H1 (cell line): Measurements from ENCODE around the gene FOSL1. TPM values are rescaled to one million over a fixed set of nuclear protein-coding genes. Genes with fewer than 3 reads are reported as not detected.

Source experiments
- EZH2 ChIP-seq: fragments of 200-600 bp; sonication (generic); IDR thresholded peaks from 2 replicates; pipeline ENCODE4 v1.7.1; 2012; ENCODE audit warnings: low read depth, mild to moderate bottlenecking, moderate library complexity, low read length, inconsistent platforms; ENCODE audit not compliant: severe bottlenecking
- KDM4A ChIP-seq: IDR thresholded peaks from one replicate; pipeline ENCODE4 v1.7.1; 2012; ENCODE audit warnings: low read depth, mild to moderate bottlenecking, moderate library complexity, low read length, inconsistent platforms; ENCODE audit not compliant: severe bottlenecking
- PHF8 ChIP-seq: fragments of 200-600 bp; sonication (generic); conservative IDR thresholded peaks from 2 replicates; pipeline ENCODE4 v1.7.1; 2012; ENCODE audit warnings: low read depth, mild to moderate bottlenecking, inconsistent platforms, low read length, moderate library complexity
- POLR2AphosphoS5 ChIP-seq: IDR thresholded peaks from 2 replicates; pipeline ENCODE4 v1.6.1; 2011; ENCODE audit warnings: low read depth, low read length
- YY1 ChIP-seq: IDR thresholded peaks from 2 replicates; pipeline ENCODE4 v1.6.1; 2011; ENCODE audit warnings: low read depth, mild to moderate bottlenecking, low read length
- polyA plus RNA-seq, 7 experiments: library from polyadenylated mRNA; depleted of rRNA in 3 of 7; stranded (reverse) in 5 of 7; unstranded in 2 of 7; fragments of >200 nt in 5 of 7; fragments of 200-250 nt in 2 of 7; gene quantifications; 1 replicate in 5 of 7; 2 replicates in 1 of 7; 4 replicates in 1 of 7; pipeline versions ENCODE4 v1.2.1 to v1.2.3, GENCODE V29; 2011 to 2013; ENCODE audit warnings: missing spikeins in 2 of 7, mixed read lengths in 2 of 7
- total RNA-seq: library from RNA; stranded (reverse); fragmentation: NEBNext Ultra II Directional; extraction: Animal tissue kit (Norgen Biotek cat#: 25700); gene quantifications from 2 replicates; pipeline ENCODE4 v1.2.1, GENCODE V29; 2021

Gene FOSL1
- total and polyA plus RNA-seq, 2 of the 8 experiments (the other 6 are each of a cell fraction or from before 2014, with no cell fraction given), result 6.3 to 7.2 TPM

DNA sequence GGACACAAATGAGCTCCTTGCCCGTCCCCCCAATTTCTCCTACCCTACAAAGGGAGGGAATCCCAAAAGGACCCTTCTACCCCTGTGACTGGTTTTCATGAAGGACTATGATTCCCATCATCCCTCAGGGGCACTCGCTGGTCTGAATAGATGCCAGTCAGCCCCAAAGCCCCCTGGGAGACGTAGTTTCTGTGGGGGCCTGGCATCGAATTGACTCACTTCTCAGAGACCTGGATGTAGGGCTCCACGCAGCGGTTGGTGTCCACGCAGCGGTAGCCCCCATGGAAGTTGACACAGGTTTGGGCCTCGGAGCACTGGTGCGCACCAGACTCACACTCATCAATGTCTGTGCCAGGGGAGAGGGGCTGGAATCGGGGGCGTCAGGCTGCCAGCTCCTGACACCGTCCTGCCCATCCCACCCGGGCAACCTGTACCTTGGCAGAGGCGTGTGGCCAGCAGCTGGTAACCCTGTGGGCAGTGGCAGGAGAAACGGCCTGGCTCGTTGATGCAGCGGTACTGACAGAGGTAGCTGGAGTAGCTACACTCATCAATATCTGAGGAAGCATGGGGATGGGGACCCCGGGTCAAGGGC, 32.0 kb downstream of the FOSL1 start (continued):
- TF ChIP-seq PHF8 (no peak), YY1 (peak; percentile 8; the same call in 1 of the 2 replicates), KDM4A (peak; percentile 9), EZH2 (no peak), POLR2AphosphoS5 (peak; percentile 21; the same call in 1 of the 2 replicates)
- TF ChIP-seq, all 59 proteins: peak for 8
